GM19043 (cell line): ENCODE data around the gene TNFSF9.

ENCODE experiments used
- ATAC-seq: cut with Tn5 transposase; IDR thresholded peaks from one replicate; pipeline ENCODE4 v1.9.1; 2021; ENCODE audit warnings: low read depth; ENCODE audit not compliant: unreplicated experiment

TNFSF9 gene, protein sequence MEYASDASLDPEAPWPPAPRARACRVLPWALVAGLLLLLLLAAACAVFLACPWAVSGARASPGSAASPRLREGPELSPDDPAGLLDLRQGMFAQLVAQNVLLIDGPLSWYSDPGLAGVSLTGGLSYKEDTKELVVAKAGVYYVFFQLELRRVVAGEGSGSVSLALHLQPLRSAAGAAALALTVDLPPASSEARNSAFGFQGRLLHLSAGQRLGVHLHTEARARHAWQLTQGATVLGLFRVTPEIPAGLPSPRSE

DNA sequence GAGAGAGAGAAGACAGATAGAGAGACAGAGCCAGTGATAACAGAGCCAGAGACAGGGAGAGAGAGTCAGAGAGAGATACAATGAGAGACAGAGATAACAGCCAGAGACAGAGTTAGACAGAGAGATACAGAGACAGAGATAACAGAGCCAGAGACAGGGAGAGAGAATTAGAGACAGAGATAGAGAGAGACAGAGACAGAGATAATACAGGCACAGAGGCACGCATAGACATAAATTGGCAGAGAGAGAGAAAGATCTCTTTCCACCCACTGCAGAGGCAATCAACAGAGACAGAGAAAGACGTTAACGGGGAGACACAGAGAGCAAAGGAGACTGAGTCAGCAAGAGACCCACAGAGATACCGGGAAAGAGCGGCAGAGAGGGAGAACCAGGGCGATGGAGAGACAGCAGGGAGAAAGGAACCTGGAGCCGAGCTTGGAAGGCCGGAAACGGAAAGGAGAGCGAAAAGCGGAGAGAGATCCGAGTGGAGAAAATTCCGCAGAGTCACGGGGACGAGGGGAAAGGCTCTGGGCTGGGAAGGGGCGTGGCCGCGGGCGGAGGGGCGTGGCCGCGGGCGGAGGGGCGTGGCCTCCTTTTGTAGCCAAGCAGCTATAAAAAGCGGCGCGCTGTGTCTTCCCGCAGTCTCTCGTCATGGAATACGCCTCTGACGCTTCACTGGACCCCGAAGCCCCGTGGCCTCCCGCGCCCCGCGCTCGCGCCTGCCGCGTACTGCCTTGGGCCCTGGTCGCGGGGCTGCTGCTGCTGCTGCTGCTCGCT is at the start of gene TNFSF9:
TNFSF9 (plus strand) TSS at position 641 of the 777 bp plus-strand sequence; CDS start at position 652, 11 bp downstream.
- no peak for ATAC-seq

DNA sequence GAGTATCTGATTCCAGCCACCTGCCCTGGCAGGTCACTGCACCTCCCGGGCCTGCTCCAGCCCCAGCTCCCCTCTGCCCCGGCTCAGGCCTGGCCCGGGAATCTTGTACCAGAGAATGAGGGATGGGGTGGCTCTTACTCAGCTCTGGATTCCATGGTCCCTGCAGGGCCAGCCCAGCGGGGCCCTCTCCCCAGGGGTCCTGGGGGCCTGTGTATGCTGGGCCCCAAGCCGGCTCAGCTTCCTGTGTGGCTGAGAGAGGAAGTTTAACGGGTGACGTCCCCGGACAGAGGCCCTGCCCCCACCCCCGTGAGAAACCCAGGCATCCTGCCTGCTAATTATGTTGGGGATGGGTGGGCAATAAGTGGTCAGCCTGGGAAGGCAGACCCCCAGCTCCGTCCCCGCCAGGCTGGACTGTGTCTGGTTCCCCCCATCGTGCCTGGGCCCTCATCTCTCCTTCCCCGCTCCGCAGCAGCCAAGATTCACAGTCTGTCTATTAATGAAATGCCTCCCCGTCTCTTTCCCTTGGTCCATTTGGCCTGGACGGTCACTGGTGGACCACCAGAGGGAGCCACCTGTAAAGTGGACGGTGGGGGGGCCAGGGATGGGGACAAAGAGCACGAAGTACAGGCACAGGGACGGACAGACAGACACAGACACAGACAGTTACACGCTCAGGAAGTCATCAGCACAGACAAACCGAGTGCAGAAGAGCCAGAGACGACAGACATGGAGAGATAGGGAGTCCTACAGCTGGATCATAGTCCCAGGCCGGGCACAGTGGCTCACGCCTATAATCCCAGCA is 49.1 kb upstream of the TNFSF9 start, which contains the start of gene DENND1C:
DENND1C (minus strand) TSS at position 247 of the 802 bp plus-strand sequence; CDS start at position 155, 92 bp downstream.
- no peak for ATAC-seq

DNA sequence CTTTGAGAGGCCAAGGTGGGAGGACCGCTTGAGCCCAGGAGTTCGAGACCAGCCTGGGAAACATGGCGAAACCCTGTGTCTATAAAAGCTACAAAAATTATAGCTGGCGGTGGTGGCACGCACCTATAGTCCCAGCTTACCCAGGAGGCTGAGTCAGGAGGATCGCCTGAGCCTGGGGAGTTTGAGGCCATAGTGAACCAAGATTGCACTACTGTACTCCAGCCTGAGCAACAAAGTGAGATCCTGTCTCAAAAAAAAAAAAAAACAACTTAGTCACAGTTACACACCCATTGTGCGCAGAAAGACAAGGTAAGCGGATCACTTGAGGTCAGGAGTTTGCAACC is 48.5 kb upstream of the TNFSF9 start:
- ATAC-seq: no peak

DNA sequence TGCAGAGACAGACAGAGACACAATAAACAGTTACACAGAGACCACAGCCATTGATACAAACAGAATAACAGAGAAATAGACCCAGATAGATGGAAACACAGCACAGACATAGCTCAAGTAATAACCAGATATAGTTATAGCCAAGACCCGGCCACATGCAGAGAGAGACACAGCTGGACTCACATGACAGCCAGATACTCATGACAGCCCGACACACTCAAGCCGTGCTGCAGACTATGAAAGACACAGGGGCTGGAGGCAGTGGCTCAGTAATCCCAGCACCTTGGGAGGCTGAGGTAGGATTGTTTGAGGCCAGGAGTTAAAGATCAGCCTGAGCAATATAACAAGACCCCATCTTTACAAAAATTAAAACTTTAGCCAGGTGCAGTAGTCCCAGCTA is 47.6 kb upstream of the TNFSF9 start:
- ATAC-seq: no peak

DNA sequence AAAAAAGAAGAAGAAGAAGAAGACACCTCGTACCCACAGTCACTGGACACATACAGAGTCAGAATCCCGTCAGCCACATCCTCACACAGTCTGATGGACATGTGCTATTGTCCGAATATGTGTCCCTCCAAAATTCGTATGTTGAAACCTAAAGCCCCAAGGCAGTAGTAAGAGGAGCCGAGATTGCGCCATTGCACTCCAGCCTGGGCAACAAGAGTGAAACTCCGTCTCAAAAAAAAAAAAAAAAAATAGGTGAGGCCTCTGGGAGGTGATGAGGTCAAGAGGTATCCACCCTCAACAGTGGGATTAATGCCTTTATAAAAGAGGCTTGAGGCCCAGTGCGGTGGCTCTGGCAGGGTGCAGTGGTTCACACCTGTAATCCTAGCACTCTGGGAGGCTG is 46.6 kb upstream of the TNFSF9 start:
- ATAC-seq: no peak

DNA sequence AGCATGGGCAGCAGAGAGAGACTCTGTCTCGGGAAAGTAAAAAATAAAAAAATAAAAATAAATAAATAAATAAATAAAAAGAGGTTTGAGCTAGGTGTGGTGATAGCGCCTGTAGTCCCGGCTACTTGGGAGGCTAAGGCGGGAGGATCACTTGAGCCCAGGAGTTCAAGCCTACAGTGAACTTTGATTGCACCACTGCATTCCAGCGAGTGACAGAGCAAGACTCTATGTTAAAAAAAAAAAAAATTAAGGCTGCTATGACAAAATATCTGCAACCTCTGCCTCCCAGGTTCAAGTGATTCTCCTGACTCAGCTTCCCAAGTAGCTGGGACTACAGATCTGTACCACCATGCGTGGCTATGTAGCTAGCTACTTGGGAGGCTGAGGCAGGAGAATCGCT is 46.0 kb upstream of the TNFSF9 start:
- ATAC-seq: no peak

DNA sequence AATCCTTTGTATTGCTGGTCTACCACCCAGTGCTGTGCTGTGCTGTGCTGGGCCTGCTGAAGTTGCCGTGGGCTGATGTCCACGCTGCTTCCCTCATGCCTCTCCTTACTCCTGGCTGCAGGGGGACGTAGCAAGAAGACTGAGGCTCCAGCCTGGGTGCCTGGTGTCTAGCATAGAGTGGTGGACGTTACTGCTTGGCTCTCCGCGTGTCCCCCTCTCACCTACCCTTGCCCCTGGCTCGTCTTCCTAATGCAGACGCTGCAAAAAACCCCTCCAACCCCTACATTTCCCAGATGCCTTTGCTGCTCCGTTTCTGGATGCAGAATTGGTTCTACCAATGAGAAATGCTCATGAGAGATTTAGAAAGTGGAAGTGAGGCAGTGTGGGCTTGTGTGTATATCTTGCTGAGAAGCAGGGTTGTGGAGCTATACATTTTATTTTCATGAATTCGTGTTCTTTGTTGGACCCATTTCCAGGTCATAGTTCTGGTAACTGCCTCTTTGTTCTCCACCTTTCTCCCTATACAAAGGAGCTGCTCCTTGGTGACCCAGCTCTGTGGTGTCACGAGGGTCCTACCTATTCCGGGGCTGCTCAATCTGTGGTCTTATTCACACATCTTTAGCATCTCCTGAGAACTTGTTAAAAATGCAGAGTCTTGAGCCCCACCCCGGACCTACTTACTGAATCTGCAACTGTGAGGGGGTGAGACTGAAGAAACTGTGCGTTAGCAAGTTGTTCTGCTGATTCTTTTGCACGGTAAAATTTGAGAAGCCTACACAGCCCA is 41.4 kb upstream of the TNFSF9 start:
- no peak for ATAC-seq

DNA sequence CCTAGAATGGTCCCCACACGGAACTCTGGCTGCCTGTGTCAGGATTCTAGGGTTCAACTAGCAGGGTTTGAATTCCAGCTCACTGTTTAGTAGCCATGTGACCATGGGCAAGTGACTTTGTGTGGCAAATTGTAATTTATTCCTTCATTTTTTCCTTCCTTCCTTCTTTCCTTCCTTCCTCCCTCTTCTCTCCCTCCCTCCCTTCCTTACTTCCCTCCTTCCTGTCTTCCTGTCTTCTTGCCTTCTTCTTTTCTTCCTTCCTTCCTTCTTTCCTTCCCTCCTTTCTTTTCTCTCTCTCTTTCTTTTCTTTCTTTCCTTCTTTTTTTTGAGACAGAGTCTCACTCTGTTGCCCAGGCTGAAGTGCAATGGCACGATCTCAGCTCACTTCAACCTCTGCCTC is 40.7 kb upstream of the TNFSF9 start:
- ATAC-seq: no peak

DNA sequence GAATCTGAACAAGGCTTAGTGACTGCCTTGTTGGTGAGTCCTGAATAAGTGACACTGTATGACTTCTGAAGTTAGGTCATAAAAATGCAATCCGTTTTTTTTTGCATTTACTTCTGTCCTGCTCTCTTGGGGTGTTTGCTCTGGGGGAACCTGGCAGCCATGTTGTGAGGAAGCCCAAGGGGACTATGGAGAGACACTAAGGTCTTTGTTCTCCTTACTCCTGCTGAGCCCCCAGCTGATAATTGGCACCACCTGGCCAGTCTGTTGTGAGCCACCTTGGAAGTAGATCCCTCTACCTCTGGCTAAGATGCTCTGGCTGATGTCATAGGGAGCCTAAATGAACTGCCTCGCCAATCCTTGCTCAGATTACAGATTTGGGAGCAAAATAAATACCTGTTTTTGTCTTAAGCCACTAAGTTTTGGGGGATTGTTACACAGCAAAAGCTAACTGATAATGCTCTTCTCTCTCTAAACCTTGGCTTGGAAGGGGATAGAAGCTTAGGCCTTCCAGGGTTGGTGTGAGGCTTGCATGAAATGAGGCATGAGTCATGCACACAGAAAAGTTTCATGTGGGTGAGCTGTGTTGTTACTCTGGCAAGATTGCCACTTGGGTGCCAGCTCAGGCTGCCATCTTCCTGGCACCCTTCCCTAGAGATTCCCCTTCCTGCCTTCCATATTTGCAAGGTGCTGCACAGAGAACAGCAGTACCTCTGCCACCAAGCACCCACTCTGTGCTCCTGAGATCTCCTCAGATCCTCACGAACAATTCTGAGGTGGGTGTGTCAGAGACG is 38.8 kb upstream of the TNFSF9 start:
- no peak for ATAC-seq

DNA sequence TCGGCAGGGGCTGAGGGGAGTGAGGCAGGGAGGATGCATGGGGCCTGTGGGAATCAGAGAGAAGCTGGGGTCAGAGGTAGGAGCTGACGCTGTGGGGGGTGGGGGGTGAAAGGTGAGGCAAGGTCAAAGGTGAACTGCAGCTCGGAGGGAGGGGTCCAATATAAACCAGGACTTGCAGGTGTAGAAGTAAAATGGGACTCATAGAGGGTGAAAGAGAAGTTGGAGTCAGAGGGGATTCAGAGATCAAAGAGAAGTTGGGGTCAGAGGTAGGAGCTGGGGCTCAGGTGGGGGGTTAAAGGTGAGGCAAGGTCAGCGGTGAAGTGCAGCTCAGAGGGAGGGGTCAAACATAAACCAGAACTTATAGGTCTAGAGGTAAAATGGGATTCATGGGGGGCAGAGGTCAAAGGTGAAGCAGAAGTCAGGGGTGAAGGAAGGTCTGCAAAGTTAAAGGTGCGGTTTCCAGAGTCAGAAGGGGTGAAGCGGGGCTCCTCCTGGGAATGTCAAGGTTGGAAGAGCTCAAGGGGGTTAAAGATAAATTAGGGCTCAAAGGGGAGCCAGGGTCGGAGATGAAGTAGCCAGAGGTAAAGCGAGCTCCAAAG is 36.3 kb upstream of the TNFSF9 start:
- ATAC-seq: no peak

DNA sequence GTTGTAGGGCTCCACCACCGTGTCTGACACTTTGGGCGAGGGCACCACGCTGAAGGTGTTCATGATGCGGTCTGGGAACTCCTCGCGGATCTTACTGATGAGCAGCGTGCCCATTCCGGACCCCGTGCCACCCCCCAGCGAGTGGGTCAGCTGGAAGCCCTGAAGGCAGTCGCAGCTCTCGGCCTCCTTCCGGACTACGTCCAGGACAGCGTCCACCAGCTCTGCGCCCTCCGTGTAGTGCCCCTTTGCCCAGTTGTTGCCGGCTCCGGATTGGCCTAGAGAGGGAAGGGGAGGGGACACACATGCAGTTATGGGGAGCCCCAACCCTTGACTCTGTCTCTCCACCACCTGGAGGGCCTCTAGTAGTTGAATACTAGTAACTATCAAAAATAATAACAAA is 34.9 kb upstream of the TNFSF9 start:
- no peak for ATAC-seq

DNA sequence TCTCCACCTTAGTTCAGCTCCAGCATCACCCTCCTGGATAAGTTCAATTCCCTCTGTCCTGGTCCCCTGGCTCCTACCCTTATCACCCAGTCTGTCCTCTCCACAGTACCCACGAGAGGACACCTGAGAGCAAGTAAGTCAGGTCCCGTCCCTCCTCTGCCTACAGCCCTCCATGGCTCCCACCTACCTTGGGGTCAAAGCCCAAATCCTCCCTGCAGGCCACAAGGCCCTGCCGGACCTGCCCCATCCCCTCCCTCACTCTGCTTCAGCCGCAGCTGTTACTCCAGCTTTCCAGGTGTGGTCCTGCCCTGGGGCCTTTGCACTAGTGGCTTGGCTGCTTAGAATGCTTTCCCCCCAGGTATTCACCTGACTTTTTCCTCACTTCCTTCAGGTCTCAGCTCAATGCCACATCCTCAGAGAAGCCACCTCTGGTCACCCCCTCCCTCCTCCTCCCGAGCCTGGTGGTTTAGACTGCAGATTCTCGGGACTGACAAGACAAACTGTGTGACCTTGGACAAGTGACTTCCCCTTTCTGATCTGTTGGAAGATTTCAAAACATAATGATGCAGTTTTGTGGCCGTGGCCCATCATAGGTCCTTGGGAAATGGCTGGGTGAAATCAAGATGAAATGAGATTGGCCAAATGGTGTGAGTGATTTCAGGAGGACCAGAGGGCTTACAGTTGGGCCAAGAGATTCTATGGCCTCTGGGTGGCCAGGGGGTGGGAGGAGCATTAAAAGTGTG is 32.4 kb upstream of the TNFSF9 start:
- no peak for ATAC-seq

DNA sequence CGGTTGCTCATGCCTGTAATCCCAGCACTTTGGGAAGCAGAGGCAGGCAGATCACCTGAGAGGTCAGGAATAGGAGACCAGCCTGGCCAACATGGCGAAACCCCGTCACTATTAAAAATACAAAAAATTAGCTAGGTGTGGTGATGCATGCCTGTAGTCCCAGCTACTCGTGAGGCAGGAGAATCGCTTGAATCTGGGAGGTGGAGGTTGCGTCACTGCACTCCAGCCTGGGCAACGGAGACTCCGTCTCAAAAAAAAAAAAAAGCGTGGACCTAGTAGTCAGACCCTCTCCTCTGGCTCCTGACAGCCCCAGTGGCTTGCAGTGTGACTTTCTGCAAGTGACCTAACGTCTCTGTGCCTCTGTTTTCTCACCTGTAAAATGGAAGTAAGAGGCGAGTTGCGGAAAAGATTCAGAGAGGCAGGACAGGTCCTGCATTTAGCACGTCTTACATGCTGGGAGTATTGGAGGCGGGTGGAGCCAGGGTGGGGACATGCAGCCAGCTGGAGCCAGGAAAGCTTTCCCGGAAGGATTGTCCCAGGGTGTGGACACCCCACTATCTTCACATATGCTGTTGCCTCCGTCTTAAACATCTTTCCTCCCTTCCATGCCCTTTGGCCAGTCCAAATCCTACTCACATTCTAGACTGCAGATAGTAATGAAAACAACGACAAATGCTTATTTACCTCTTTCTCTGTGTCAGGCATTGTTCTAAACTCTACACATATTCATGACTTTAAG is 31.6 kb upstream of the TNFSF9 start:
- no peak for ATAC-seq

DNA sequence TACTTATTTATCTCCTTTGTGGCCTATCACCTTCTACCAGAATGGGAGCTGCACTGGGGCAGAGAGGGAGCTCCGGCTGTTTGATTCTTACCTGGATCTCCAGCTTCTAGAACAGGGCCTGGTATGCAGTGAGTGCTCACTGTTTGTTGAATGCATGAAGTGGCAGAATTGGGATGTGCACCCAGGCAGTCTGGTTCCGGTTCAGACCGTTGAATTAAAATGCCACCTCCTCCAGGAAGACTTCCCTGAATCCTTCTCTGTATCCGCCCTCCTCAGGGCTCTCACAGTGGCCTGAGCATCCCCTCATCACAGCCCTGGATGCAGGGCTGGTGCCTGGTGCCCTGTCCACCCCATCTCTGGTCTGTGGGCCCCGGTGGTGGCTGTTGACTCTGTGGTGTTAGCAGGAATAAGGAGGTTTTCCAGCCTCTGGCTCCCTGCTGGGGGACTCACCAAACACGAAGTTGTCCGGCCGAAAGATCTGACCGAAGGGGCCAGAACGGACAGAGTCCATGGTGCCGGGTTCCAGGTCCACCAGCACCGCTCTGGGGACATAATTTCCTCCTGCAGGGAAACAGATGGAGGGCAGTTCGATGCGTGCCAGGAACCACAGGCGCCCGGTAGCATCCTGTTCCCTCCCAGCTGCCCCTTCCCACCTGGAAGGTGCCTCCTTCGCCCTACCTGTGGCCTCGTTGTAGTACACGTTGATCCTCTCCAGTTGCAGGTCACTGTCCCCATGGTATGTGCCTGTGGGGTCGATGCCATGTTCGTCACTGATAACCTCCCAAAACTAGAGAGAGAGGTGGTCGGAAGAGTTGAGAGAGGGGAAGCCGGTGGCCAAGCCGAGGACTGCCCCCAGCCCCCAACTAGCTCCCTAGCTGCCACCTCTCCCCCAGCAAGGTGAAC is 29.7 kb upstream of the TNFSF9 start:
- ATAC-seq: no peak

DNA sequence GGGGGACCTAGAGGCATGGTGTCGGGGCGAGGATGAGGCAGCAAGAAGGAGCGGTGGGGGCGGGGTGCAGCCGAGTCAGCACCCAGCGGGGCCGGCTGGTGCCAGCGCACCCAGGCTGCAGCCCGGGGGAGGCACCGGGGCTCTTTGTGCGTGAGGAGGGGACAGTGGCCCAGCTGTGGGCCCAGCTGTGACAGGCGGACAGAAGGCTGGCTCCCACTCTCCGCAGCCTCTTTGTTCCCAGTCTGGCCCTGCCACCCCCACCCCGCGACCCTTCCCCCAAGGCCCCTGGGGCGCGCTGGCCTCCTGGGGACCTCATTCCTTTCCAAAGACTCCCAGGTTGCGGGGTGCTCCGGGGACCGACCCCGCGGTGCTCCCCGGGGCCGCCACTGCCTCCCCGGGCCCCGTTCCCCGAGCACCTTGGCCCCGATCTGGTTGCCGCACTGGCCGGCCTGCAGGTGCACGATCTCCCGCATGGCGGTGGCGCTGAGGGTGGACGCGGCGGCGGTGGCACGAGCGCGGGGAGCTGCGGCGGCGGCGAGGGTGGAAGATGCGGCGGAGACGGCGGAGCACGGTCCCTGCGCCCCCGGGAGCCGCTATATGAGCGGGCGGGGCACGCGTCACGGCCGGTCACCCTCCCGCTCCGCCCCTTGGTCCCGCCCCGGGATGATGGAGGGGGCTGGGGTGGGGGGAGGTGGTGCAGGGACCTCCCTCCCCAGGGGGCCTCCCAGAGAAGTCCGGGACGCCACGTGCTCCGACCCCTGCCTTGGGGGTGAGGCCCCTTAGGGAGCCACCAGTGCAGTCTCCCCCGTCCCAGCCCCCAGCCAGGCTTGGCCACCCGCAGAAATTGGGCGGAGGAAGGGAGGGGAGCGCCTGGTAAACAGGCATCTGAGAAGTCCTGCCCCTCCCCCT is 28.8 kb upstream of the TNFSF9 start, which contains the start of gene TUBB4A:
TUBB4A (minus strand) TSS at position 570 of the 909 bp plus-strand sequence; CDS start at position 473, 97 bp downstream.
- no peak for ATAC-seq
